ENCODE measurements around the gene SOX9. TPM values are rescaled to one million over a fixed set of nuclear protein-coding genes. Genes with fewer than 3 reads are reported as not detected.

SOX9 gene
- total RNA-seq, 1 experiment from 2014 or later, result 31.1 TPM

DNA sequence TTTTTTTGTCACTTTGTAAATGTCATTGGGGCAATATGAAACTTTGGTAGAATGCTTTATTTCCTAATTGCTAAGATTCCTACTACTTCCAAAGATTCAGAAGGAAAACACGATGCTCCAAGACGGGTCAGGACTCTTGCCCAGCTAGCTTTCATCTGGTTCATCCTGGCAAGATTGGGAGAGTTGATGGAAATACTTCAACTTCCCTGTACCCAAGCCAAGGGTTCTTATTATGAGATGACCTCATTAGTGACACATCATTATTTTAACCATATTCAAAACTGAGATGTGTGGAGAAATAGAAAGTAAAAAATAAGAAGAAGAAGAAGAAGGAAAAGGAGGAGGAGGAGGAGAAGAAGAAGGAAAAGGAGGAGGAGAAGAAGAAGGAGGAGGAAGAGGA, 25.6 kb downstream of the SOX9 start:
- H3K36me3 ChIP-seq (ENCODE audit: insufficient read depth, low read length, poor library complexity, severe bottlenecking), result no peaks in the 10 kb centered on the region
- no peaks in the 10 kb centered on the region for H3K27me3 ChIP-seq (replicated peaks; ENCODE audit: insufficient read depth, low read depth, low read length, poor library complexity)
- no peaks in the 10 kb centered on the region for H3K9me3 ChIP-seq (ENCODE audit: low read depth, low read length, poor library complexity, severe bottlenecking)
- intact Hi-C loops (cut with micrococcal nuclease; ENCODE audit: unreplicated experiment), result no loop called here
- POLR2A ChIA-PET (ENCODE audit: low non-redundant PET), result no interaction called here
- BruUV-seq (replicated peaks), result no TSS peak
- DNase-seq (ENCODE audit: low spot score), result no peak
- CTCF ChIA-PET, result no interaction called here
- no peak overlapping the region for H3K4me3 ChIP-seq (ENCODE audit: low read depth, low read length, poor library complexity, severe bottlenecking)
- no peaks in the 10 kb centered on the region for H3K4me1 ChIP-seq (ENCODE audit: insufficient read depth, low read length, poor library complexity, severe bottlenecking)
- no peak overlapping the region for H3K27ac ChIP-seq (ENCODE audit: low read depth, low read length, poor library complexity, severe bottlenecking)
- TF ChIP-seq, protein P1, sequence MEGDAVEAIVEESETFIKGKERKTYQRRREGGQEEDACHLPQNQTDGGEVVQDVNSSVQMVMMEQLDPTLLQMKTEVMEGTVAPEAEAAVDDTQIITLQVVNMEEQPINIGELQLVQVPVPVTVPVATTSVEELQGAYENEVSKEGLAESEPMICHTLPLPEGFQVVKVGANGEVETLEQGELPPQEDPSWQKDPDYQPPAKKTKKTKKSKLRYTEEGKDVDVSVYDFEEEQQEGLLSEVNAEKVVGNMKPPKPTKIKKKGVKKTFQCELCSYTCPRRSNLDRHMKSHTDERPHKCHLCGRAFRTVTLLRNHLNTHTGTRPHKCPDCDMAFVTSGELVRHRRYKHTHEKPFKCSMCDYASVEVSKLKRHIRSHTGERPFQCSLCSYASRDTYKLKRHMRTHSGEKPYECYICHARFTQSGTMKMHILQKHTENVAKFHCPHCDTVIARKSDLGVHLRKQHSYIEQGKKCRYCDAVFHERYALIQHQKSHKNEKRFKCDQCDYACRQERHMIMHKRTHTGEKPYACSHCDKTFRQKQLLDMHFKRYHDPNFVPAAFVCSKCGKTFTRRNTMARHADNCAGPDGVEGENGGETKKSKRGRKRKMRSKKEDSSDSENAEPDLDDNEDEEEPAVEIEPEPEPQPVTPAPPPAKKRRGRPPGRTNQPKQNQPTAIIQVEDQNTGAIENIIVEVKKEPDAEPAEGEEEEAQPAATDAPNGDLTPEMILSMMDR (conservative IDR thresholded peaks at IDR 0.05; ENCODE audit: low read depth, low read length), result no peak
- TF ChIP-seq EZH2 (IDR thresholded peaks at IDR 0.05; ENCODE audit: borderline replicate concordance, low read depth, low read length, poor library complexity, severe bottlenecking), result no peak

DNA sequence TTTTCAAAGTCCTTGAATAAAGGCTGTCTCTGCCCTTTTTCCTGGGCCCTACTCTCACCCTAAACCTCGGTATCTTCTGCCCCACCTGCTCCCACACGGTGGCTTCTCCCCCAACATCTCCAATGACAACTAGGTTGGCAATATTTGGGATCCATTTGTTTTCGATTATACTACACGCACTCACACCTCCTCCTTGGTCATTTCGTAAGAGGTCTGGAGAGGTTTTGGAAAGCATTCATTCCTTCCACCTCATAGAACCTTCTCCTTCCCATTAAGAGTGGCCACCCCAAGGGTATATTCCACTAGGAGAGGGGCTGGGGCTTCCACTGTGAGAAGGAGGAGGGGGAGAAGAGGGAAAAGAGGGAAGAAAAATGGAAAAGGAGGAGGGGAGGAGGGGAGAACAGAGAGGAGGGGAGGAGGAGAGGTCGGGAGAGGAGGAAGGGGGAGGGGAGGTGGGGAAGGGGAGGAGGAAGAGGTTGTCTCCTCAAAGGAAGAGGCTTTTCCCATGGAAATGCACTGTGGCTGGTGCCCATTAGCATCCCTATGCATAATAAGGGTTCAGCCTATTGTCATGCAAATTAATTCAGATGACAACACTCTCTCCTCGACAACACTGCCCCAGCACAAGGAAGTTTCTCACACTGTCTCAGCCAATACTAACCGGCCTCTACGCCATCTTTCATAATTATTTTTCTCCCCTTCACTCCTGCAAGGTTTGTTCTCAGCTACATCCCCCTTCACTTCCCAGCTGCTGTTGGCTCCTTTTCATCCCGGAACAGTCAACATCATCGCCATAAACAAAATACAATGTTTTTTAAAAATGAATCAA, 30.0 kb downstream of the SOX9 start:
- Histone ChIP-seq H3K27ac (ENCODE audit: low read depth, low read length, poor library complexity, severe bottlenecking) (no peak overlapping the region), H3K9me3 (ENCODE audit: low read depth, low read length, poor library complexity, severe bottlenecking) (no peaks in the 10 kb centered on the region), H3K27me3 (replicated peaks; ENCODE audit: insufficient read depth, low read depth, low read length, poor library complexity) (no peaks in the 10 kb centered on the region), H3K4me1 (ENCODE audit: insufficient read depth, low read length, poor library complexity, severe bottlenecking) (peaks cover 8% of the 10 kb centered on the region), H3K36me3 (ENCODE audit: insufficient read depth, low read length, poor library complexity, severe bottlenecking) (no peaks in the 10 kb centered on the region), H3K4me3 (ENCODE audit: low read depth, low read length, poor library complexity, severe bottlenecking) (no peak overlapping the region)
- TF ChIP-seq, protein P1 (conservative IDR thresholded peaks at IDR 0.05; ENCODE audit: low read depth, low read length), result no peak
- DNase-seq (ENCODE audit: low spot score), result peak; percentile 70
- no TSS peak for BruUV-seq (replicated peaks)
- CTCF ChIA-PET, result no interaction called here
- POLR2A ChIA-PET (ENCODE audit: low non-redundant PET), result interaction anchor here (0.6 kb wide), 1 partner anchor 14 kb away, joined by 5 read pairs; no protein-coding TSS in a partner anchor
- intact Hi-C loops (cut with micrococcal nuclease; ENCODE audit: unreplicated experiment), result no loop called here

DNA sequence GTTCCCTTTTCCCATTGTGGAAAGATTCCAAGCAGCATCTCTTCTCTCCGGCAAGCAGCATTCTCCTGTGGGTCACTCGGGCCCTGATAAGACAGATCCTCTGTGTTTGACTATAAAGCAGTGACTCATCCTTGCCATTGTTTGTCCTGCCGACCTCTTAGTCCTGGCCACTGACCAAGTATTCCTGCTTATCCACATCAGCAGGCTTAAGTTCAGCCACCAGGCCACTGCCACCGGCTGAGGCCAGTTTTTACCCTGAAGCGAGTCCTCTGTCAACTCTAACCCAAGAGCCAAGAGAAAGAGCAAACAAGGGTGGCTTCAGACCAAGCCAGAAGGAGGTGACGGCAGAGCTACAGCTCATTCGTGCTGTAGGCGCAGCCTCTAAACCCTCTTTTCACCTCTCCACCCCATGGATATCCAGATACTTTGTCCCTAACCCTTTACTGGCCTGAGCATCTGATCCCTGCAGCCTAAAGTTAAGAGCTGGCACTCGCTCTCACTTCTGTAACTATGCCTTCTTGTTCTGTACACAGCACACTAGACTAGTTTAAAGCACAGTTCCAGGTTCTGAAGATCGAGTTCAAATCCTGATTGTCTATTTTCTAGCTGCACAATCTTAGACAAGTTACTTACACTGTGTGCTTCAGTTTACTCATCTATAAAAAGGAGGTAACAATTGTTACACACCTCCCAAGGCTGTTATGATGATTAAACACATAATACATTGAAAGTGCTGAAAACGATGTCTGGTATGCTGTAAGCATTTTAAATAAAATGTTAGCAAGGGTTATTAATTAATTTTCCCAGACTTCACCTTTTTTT, 31.0 kb downstream of the SOX9 start:
- TF ChIP-seq EZH2 (IDR thresholded peaks at IDR 0.05; ENCODE audit: borderline replicate concordance, low read depth, low read length, poor library complexity, severe bottlenecking), result no peak
- Histone ChIP-seq H3K4me1 (ENCODE audit: insufficient read depth, low read length, poor library complexity, severe bottlenecking) (peaks cover 8% of the 10 kb centered on the region), H3K36me3 (ENCODE audit: insufficient read depth, low read length, poor library complexity, severe bottlenecking) (no peaks in the 10 kb centered on the region), H3K27ac (ENCODE audit: low read depth, low read length, poor library complexity, severe bottlenecking) (no peak overlapping the region), H3K4me3 (ENCODE audit: low read depth, low read length, poor library complexity, severe bottlenecking) (no peak overlapping the region), H3K9me3 (ENCODE audit: low read depth, low read length, poor library complexity, severe bottlenecking) (no peaks in the 10 kb centered on the region), H3K27me3 (replicated peaks; ENCODE audit: insufficient read depth, low read depth, low read length, poor library complexity) (no peaks in the 10 kb centered on the region)
- BruUV-seq (replicated peaks), result no TSS peak
- no peak for DNase-seq (ENCODE audit: low spot score)
- ChIA-PET POLR2A (ENCODE audit: low non-redundant PET) (interaction anchor here (0.6 kb wide), 1 partner anchor 15 kb away, joined by 5 read pairs; no protein-coding TSS in a partner anchor), CTCF (no interaction called here)
- intact Hi-C loops (cut with micrococcal nuclease; ENCODE audit: unreplicated experiment), result no loop called here

Measured in A673 (cell line).